HEK293T (cell line): ENCODE results near the gene EDN2.

ENCODE experiments used
- CTCF ChIA-PET: fragments of 350-600 bp; formaldehyde crosslinking; extraction: SDS; loops from one replicate; lab custom pipeline; 2021; ENCODE audit warnings: antibody characterized with exemption, inconsistent platforms; lab: Yijun Ruan, JAX
- POLR2A ChIA-PET: fragments of 350-600 bp; formaldehyde crosslinking; extraction: SDS; loops from one replicate; lab custom pipeline; 2020; ENCODE audit warnings: antibody characterized with exemption, inconsistent platforms; lab: Yijun Ruan, JAX
- DNase-seq: peaks from one replicate; pipeline ENCODE4 v3.0.0; 2012; ENCODE audit warnings: mixed read lengths; ENCODE audit errors: extremely low spot score
- ARNT ChIP-seq: fragments of 450-650 bp; IDR thresholded peaks from 2 replicates; pipeline ENCODE4 v1.6.1; 2017; ENCODE audit warnings: mild to moderate bottlenecking
- BHLHE40 ChIP-seq: fragments of 450-650 bp; IDR thresholded peaks from 2 replicates; pipeline ENCODE4 v1.6.1; 2016; ENCODE audit warnings: mild to moderate bottlenecking, moderate library complexity, borderline replicate concordance
- CTBP1 ChIP-seq: fragments of 450-650 bp; IDR thresholded peaks from 2 replicates; pipeline ENCODE4 v1.6.1; 2016; ENCODE audit warnings: borderline replicate concordance
- ELF4 ChIP-seq: fragments of 450-650 bp; IDR thresholded peaks from 2 replicates; pipeline ENCODE4 v1.6.1; 2017; ENCODE audit warnings: antibody characterized with exemption
- FOXA1 ChIP-seq: fragments of 450-650 bp; IDR thresholded peaks from 2 replicates; pipeline ENCODE4 v1.6.1; 2016; ENCODE audit warnings: mild to moderate bottlenecking
- FOXK2 ChIP-seq: fragments of 450-650 bp; IDR thresholded peaks from 2 replicates; pipeline ENCODE4 v1.6.1; 2016; ENCODE audit warnings: mild to moderate bottlenecking
- FOXM1 ChIP-seq: fragments of 450-650 bp; IDR thresholded peaks from 2 replicates; pipeline ENCODE4 v1.6.1; 2017; ENCODE audit warnings: mild to moderate bottlenecking, borderline replicate concordance
- HDGF ChIP-seq: fragments of 450-650 bp; IDR thresholded peaks from 2 replicates; pipeline ENCODE4 v1.6.1; 2017; ENCODE audit warnings: antibody characterized with exemption, borderline replicate concordance
- L3MBTL2 ChIP-seq: fragments of 450-650 bp; conservative IDR thresholded peaks from 2 replicates; pipeline ENCODE4 v1.6.1; 2016; ENCODE audit warnings: mild to moderate bottlenecking
- LEF1 ChIP-seq: fragments of 450-650 bp; IDR thresholded peaks from 2 replicates; pipeline ENCODE4 v1.6.1; 2017; ENCODE audit warnings: mild to moderate bottlenecking, borderline replicate concordance
- NFRKB ChIP-seq: fragments of 450-650 bp; IDR thresholded peaks from 2 replicates; pipeline ENCODE4 v1.6.1; 2016; ENCODE audit warnings: mild to moderate bottlenecking, moderate library complexity
- PKNOX1 ChIP-seq: fragments of 450-650 bp; IDR thresholded peaks from 2 replicates; pipeline ENCODE4 v1.6.1; 2016
- SP1 ChIP-seq: fragments of 450-650 bp; IDR thresholded peaks from 2 replicates; pipeline ENCODE4 v1.6.1; 2017
- SUZ12 ChIP-seq: fragments of 450-650 bp; IDR thresholded peaks from 2 replicates; pipeline ENCODE4 v1.6.1; 2016; ENCODE audit warnings: mild to moderate bottlenecking
- TARDBP ChIP-seq: fragments of 450-650 bp; IDR thresholded peaks from 2 replicates; pipeline ENCODE4 v1.6.1; 2016
- ZNF384 ChIP-seq: fragments of 450-650 bp; IDR thresholded peaks from 2 replicates; pipeline ENCODE4 v1.6.1; 2016

The EDN2 gene

GRCh38 chr1:41484402-41485241, at the start of gene EDN2:
TSS of gene EDN2 (minus strand) at chr1:41484683. CDS start at chr1:41484601, 82 bp downstream.
- ChIA-PET CTCF (interaction anchor here (0.8 to 2.4 kb wide), 3 partner anchors 8 to 32 kb away, joined by 3 to 10 read pairs (median 4); no protein-coding TSS in a partner anchor), POLR2A (no interaction called here)
- no peak for TF ChIP-seq BHLHE40
- TF ChIP-seq SUZ12 = no peak
- no peak for TF ChIP-seq ZNF384
- no peak for TF ChIP-seq TARDBP
- TF ChIP-seq NFRKB = no peak
- no peak for TF ChIP-seq ELF4
- no peak for TF ChIP-seq FOXA1
- no peak for TF ChIP-seq FOXK2
- DNase-seq = peak; percentile 21

- TF ChIP-seq SUZ12 (no peak), FOXA1 (no peak), CTBP1 (no peak), FOXK2 (no peak), TARDBP (no peak), HDGF (no peak), LEF1 (no peak), ZNF384 (no peak), BHLHE40 (no peak), L3MBTL2 (no peak), NFRKB (no peak), PKNOX1 (no peak), SP1 (no peak), ELF4 (no peak), ARNT (no peak), FOXM1 (no peak)
- CTCF ChIA-PET = no interaction called here
- no peak for DNase-seq
- POLR2A ChIA-PET = no interaction called here
These were observed 49.2 kb upstream of the EDN2 start for GRCh38 chr1:41533731-41534080.

- POLR2A ChIA-PET = no interaction called here
- CTCF ChIA-PET = no interaction called here
- TF ChIP-seq BHLHE40 = no peak
- TF ChIP-seq FOXM1 = no peak
- no peak for TF ChIP-seq ARNT
- no peak for TF ChIP-seq FOXA1
- TF ChIP-seq FOXK2 = no peak
- no peak for DNase-seq
These were observed 48.7 kb upstream of the EDN2 start for GRCh38 chr1:41533016-41533730.

- no peak for DNase-seq
- ChIA-PET POLR2A (no interaction called here), CTCF (no interaction called here)
- TF ChIP-seq TARDBP (no peak), FOXM1 (no peak), HDGF (no peak), FOXA1 (no peak), SUZ12 (no peak), PKNOX1 (no peak), BHLHE40 (no peak), FOXK2 (no peak)
These were observed 47.9 kb upstream of the EDN2 start for GRCh38 chr1:41532206-41532975.

GRCh38 chr1:41530411-41530810, 45.9 kb upstream of the EDN2 start:
- ChIA-PET CTCF (no interaction called here), POLR2A (no interaction called here)
- no peak for TF ChIP-seq CTBP1
- no peak for TF ChIP-seq ARNT
- DNase-seq = no peak

- POLR2A ChIA-PET = no interaction called here
- DNase-seq = no peak
These were observed 45.3 kb upstream of the EDN2 start for GRCh38 chr1:41529621-41530395.

More at GRCh38 chr1:41529621-41530395, 45.3 kb upstream of the EDN2 start:
- CTCF ChIA-PET = no interaction called here
- TF ChIP-seq FOXK2 (no peak), SP1 (no peak), CTBP1 (no peak), ARNT (no peak), PKNOX1 (no peak), SUZ12 (no peak), BHLHE40 (no peak), ELF4 (no peak), L3MBTL2 (no peak), ZNF384 (no peak), TARDBP (no peak), HDGF (no peak), LEF1 (no peak), NFRKB (no peak), FOXM1 (no peak), FOXA1 (no peak)
